ENCODE data around the gene ZMYND12.

The ZMYND12 gene

DNA sequence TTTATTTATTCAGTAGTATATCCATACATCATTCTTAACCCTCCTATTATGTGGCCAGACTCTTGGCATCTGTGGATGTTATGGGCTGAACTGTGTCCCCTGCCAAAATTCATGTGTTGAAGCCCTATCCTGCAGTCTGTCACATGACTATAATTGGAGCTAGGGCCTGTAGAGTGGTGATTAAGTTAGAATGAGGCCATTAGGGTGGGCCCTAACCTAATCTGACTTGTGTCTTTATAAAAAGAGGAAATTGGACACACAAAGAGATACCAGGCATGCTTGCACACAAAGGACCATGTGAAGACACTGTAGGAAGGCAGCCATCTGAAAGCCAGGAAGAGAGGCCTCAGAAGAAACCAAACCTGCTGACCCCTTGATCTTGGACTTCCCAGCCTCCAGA, 6.6 kb downstream of the ZMYND12 start:
- no peak for FAIRE-seq
- DNase-seq (ENCODE audit: extremely low spot score, insufficient read length, low read depth), result no peak

- DNase-seq (ENCODE audit: extremely low spot score, insufficient read length, low read depth), result no peak
- FAIRE-seq, result no peak
Observed at GRCh38 chr1:42442662-42443061, 13.2 kb downstream of the ZMYND12 start.

DNA sequence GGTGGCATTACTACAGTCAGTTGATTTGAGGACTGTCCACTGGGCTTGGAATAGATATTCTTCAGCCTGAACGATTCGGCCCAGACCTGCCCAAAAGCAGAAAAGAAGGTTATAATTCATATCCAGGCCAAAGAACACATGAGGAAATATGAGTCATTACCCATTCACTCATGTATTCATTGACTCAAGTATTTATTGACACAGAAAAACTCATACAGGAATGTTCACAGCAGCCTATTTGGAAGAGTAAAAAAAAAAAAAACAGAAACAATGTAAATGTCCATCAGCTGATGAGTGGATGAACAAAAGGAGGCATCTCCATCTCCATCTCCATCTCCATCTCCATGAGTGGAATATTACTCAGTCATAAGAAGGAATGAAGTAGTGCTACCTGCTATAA, 15.9 kb downstream of the ZMYND12 start:
- DNase-seq (ENCODE audit: extremely low spot score, insufficient read length, low read depth) (no peak), FAIRE-seq (no peak)

- FAIRE-seq, result no peak
- no peak for DNase-seq (ENCODE audit: extremely low spot score, insufficient read length, low read depth)
Observed at GRCh38 chr1:42434340-42434739, 21.5 kb downstream of the ZMYND12 start.

DNA sequence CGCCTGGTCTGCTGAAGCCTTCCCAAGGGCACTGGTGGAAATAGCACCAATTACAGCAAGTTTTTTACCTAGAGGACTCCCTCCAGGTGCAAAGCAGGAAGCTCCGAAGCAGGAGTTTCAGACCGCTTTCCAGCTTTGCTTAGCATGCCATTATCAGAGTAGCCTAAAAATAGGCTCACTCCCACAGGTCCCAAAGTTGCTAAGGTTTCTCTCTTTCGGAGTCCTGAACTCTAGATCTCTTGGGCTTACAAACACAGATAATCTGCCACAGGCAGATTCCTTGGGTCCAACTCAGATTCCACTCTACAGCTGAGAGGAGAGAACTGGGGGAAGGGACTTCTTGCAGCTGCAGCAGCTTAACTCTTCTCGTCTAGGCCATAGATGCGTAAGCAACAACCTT, 22.5 kb downstream of the ZMYND12 start:
- DNase-seq (ENCODE audit: extremely low spot score, insufficient read length, low read depth), result no peak
- no peak for FAIRE-seq

DNA sequence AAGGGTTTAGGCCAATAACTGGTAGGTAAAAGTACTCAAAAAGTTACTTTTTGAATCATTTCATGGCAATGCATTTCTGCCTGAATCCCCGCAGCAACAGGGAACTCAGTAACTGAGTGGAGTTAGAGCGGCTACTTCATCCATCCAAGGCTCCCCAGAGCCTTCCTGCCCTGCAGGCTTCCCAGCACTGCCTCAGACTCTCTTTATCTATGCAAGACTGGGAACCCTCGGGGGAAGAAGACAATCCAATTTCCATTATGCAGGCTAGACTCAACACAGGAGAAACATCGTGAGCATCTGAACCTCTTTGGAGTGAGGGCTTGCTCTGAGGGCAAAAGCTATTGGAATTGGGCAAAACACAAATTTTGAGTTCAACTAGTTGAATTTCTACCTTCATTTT, 23.1 kb downstream of the ZMYND12 start:
- no peak for FAIRE-seq
- no peak for DNase-seq (ENCODE audit: extremely low spot score, insufficient read length, low read depth)

DNA sequence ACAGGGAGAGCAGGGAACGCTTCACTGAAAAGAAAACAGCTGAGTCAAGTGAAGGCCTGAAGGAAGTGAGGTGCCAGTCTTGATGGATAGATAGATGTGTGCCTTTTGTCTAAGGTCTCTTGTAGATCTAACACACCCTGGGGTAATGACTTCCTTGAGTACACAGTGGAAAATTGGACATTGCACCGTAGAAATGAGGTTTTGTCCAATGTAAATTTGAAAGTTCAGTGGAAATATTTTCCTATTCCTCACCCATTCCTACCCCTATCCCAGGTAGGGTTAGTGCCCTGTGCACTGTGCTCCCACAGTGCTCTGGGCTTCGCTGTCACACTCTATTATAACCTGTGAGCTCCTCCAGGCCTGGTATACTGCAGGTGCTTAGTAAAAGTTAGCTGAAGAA, 24.3 kb downstream of the ZMYND12 start:
- FAIRE-seq (no peak), DNase-seq (ENCODE audit: extremely low spot score, insufficient read length, low read depth) (no peak)

- no peak for FAIRE-seq
- no peak for DNase-seq (ENCODE audit: extremely low spot score, insufficient read length, low read depth)
Observed at GRCh38 chr1:42430286-42431135, 25.3 kb downstream of the ZMYND12 start.

DNA sequence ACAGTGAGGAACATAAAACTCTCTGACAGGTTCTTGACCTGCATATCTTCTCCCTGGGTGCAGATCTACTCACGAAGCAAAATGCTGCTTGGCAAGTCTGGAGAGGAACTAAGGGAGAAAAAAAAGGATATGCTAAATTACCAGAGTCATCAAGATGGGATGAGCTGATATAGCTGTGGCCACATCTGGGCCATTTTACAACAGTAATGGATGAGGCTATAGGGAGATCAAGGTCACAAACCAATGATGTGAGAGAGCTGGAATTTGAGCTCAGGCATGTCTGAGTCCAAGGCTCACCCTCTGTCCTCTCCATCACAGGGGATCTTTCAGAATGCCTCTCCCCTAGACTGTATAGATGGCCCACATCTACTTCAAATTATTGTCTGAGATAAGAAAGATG, 26.2 kb downstream of the ZMYND12 start:
- FAIRE-seq (no peak), DNase-seq (ENCODE audit: extremely low spot score, insufficient read length, low read depth) (no peak)

DNA sequence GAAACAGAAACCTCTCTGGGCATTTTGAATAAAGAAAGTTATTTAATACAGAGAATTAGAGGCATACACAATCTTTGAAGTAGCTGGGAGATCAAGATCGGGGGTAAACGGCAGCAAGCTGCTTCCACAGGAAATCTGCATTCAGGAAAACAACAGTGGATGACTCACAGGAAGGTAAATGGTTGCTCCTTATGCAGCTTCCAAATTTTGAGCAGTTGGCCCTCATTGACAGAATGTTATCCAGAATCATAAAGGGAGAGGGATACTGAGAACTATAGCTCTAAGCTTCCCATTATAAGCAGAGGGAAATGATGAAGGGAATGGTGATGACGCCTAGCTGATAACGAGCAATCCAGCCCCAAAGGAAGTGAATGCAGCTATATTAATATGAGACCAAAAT, 28.6 kb downstream of the ZMYND12 start:
- FAIRE-seq (no peak), DNase-seq (ENCODE audit: extremely low spot score, insufficient read length, low read depth) (no peak)

DNA sequence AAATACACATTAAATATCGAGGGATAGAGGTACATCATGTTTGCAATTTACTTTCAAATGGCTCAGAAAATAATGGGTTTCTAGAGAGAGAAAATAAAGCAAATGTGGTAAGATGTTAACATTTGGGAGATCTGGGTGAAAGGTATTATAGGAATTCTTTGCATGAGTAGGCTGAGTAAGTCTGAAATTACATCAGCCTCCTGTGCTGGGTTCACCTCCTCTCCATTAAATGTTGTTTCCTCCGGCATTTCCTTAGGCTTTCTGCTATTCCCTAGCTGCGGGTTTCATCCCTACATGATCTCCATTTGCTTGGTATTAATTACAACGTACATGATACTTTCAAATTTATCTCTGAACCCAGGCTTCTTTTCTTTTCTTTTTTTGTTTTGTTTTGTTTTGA, 31.6 kb downstream of the ZMYND12 start:
- no peak for FAIRE-seq
- no peak for DNase-seq (ENCODE audit: extremely low spot score, insufficient read length, low read depth)

GRCh38 chr1:42423681-42424080, 32.1 kb downstream of the ZMYND12 start:
- DNase-seq (ENCODE audit: extremely low spot score, insufficient read length, low read depth), result no peak

GRCh38 chr1:42422737-42423136, 33.1 kb downstream of the ZMYND12 start:
- FAIRE-seq, result no peak

More at GRCh38 chr1:42423681-42424080, 32.1 kb downstream of the ZMYND12 start:
- no peak for FAIRE-seq

GRCh38 chr1:42420911-42421585, 34.8 kb downstream of the ZMYND12 start:
- FAIRE-seq, result no peak

More at GRCh38 chr1:42422737-42423136, 33.1 kb downstream of the ZMYND12 start:
- no peak for DNase-seq (ENCODE audit: extremely low spot score, insufficient read length, low read depth)

GRCh38 chr1:42420121-42420520, 35.7 kb downstream of the ZMYND12 start:
- FAIRE-seq, result no peak
- DNase-seq (ENCODE audit: extremely low spot score, insufficient read length, low read depth), result no peak

More at GRCh38 chr1:42420911-42421585, 34.8 kb downstream of the ZMYND12 start:
- no peak for DNase-seq (ENCODE audit: extremely low spot score, insufficient read length, low read depth)

- FAIRE-seq (no peak), DNase-seq (ENCODE audit: extremely low spot score, insufficient read length, low read depth) (no peak)
Observed at GRCh38 chr1:42419126-42419821, 36.5 kb downstream of the ZMYND12 start.

GRCh38 chr1:42418516-42418915, 37.3 kb downstream of the ZMYND12 start:
- FAIRE-seq (no peak), DNase-seq (ENCODE audit: extremely low spot score, insufficient read length, low read depth) (no peak)

GRCh38 chr1:42417166-42417565, 38.7 kb downstream of the ZMYND12 start:
- no peak for FAIRE-seq
- no peak for DNase-seq (ENCODE audit: extremely low spot score, insufficient read length, low read depth)

- DNase-seq (ENCODE audit: extremely low spot score, insufficient read length, low read depth), result no peak
- FAIRE-seq, result no peak
Observed at GRCh38 chr1:42414551-42415496, 41.0 kb downstream of the ZMYND12 start.
